Epidermal melanocyte (primary cell): ENCODE data around the gene QPCT.
"Not testable (repeated sequence)": the region's sequence is repeated elsewhere in the genome, so short reads cannot be mapped to it uniquely, and the experiment has no call there.

Experiments
- DNase-seq: peaks from one replicate; pipeline ENCODE4 v3.0.0; 2011; ENCODE audit warnings: low spot score; ENCODE audit not compliant: insufficient read length

QPCT gene

GRCh38 chr2:37389989-37390765, 45.7 kb downstream of the QPCT start:
- DNase-seq, result peak; percentile 46

- no peak for DNase-seq
Measured at GRCh38 chr2:37390777-37391176, 46.3 kb downstream of the QPCT start.

GRCh38 chr2:37391711-37392110, 47.3 kb downstream of the QPCT start:
- no peak for DNase-seq

GRCh38 chr2:37392428-37392827, 48.0 kb downstream of the QPCT start:
- DNase-seq, result no peak

GRCh38 chr2:37394263-37394662, 49.8 kb downstream of the QPCT start:
- DNase-seq, result no peak

GRCh38 chr2:37394796-37395555, 50.5 kb downstream of the QPCT start:
- no peak for DNase-seq

- no peak for DNase-seq
Measured at GRCh38 chr2:37396890-37397565, 52.6 kb downstream of the QPCT start.

- DNase-seq, result no peak
Measured at GRCh38 chr2:37398990-37399389, 54.6 kb downstream of the QPCT start.

GRCh38 chr2:37400041-37400440, 55.6 kb downstream of the QPCT start:
- DNase-seq, result no peak

- no peak for DNase-seq
Measured at GRCh38 chr2:37402636-37403035, 58.2 kb downstream of the QPCT start.

- DNase-seq, result no peak
Measured at GRCh38 chr2:37405781-37406180, 61.4 kb downstream of the QPCT start.

- no peak for DNase-seq
Measured at GRCh38 chr2:37412231-37412630, 67.8 kb downstream of the QPCT start.

- not testable (repeated sequence) for DNase-seq
Measured at GRCh38 chr2:37413911-37414469, 69.6 kb downstream of the QPCT start.

GRCh38 chr2:37414470-37414949, 70.1 kb downstream of the QPCT start:
- peak; percentile 78 for DNase-seq

- DNase-seq, result no peak
Measured at GRCh38 chr2:37415128-37415820, 70.8 kb downstream of the QPCT start.

GRCh38 chr2:37417321-37417720, 72.9 kb downstream of the QPCT start:
- DNase-seq, result no peak

- no peak for DNase-seq
Measured at GRCh38 chr2:37418956-37419355, 74.5 kb downstream of the QPCT start.

- DNase-seq, result no peak
Measured at GRCh38 chr2:37421686-37422085, 77.3 kb downstream of the QPCT start.

- no peak for DNase-seq
Measured at GRCh38 chr2:37422816-37423215, 78.4 kb downstream of the QPCT start.
